GM23248 (cell line): Measurements from ENCODE around the gene AGTRAP.

Experiments
- EZH2 ChIP-seq: fragments of 200-600 bp; sonication (generic); IDR thresholded peaks from 2 replicates; pipeline ENCODE4 v1.6.1; 2018; ENCODE audit warnings: antibody characterized with exemption, mild to moderate bottlenecking; ENCODE audit not compliant: insufficient read depth, poor library complexity, severe bottlenecking
- EZH2phosphoT487 ChIP-seq: fragments of 200-600 bp; sonication (generic); IDR thresholded peaks from 2 replicates; pipeline ENCODE4 v1.6.1; 2018; ENCODE audit warnings: antibody characterized with exemption, moderate library complexity, mild to moderate bottlenecking, low read depth; ENCODE audit not compliant: insufficient read depth

DNA sequence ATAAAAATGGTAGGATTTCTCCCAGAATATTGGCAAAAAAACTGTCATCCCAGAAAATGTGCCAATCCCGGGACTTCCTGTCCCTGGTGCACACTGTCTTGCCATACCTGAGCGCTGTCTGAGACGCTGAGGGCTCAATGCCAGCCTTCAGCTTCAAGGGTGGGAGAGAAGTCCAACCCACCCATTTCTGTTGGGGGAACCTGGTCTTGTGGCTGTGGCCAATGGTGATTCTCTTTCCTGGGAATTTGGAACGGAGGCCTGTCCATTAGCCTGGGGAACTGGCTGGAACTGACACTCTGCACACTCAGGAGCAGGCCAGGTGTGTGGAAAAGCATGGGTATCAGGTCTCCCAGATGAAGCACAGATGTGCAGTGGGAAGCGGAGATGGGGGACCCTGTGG, 63.2 kb downstream of the AGTRAP start:
- TF ChIP-seq EZH2 (no peak), EZH2phosphoT487 (no peak)
